SU-DHL-6 (cell line): ENCODE data around the gene OSR1.

Experiments
- H2AFZ ChIP-seq: fragments of 200-600 bp; sonication (generic); 2 replicates; pipeline ENCODE4 v1.6.1; 2014; ENCODE audit warnings: low read depth, mild to moderate bottlenecking, moderate library complexity, mixed read lengths, antibody characterized with exemption, low read length; ENCODE audit not compliant: severe bottlenecking
- H3F3A ChIP-seq: fragments of 200-600 bp; shearing (Covaris generic); 2 replicates; pipeline ENCODE4 v1.6.0; 2016; ENCODE audit warnings: antibody characterized with exemption, mild to moderate bottlenecking; ENCODE audit not compliant: insufficient read depth
- H3K27ac ChIP-seq: fragments of 200-600 bp; sonication (generic); 2 replicates; pipeline ENCODE4 v1.5.1; 2016; ENCODE audit warnings: low read depth, mild to moderate bottlenecking, low read length, moderate library complexity, mixed read lengths
- H3K27me3 ChIP-seq: fragments of 200-600 bp; sonication (generic), shearing (Covaris generic); 2 replicates; pipeline ENCODE4 v1.6.0; 2014; ENCODE audit warnings: mild to moderate bottlenecking, low read length
- H3K36me3 ChIP-seq: fragments of 200-600 bp; sonication (generic); 2 replicates; pipeline ENCODE4 v1.6.1; 2014; ENCODE audit warnings: mild to moderate bottlenecking, low read length, mixed read lengths
- H3K4me2 ChIP-seq: fragments of 300-600, 200-600 bp; shearing (Covaris generic), sonication (generic); 2 replicates; pipeline ENCODE4 v1.6.0; 2014; ENCODE audit warnings: low read length, low read depth, mild to moderate bottlenecking; ENCODE audit not compliant: poor library complexity, severe bottlenecking
- H3K4me3 ChIP-seq: fragments of 200-600 bp; sonication (generic); 2 replicates; pipeline ENCODE4 v1.5.1; 2014; ENCODE audit warnings: antibody characterized with exemption, low read length, mild to moderate bottlenecking, mixed read lengths; ENCODE audit not compliant: insufficient read depth, poor library complexity, severe bottlenecking
- H3K79me2 ChIP-seq: fragments of 200-600 bp; sonication (generic); 2 replicates; pipeline ENCODE4 v1.6.1; 2014; ENCODE audit warnings: mild to moderate bottlenecking, low read length, moderate library complexity; ENCODE audit not compliant: insufficient read depth
- H3K9ac ChIP-seq: fragments of 200-600 bp; sonication (generic); 2 replicates; pipeline ENCODE4 v1.7.0; 2014; ENCODE audit warnings: mild to moderate bottlenecking, low read length
- H3K9me2 ChIP-seq: fragments of 200-600 bp; sonication (generic); replicated peaks from 2 replicates; pipeline ENCODE4 v1.6.1; 2014; ENCODE audit warnings: low read length; ENCODE audit not compliant: insufficient read depth
- H3K9me3 ChIP-seq: fragments of 200-600 bp; sonication (generic); 2 replicates; pipeline ENCODE4 v1.6.1; 2014; ENCODE audit warnings: low read length, mixed read lengths; ENCODE audit not compliant: insufficient read depth
- H4K20me1 ChIP-seq: fragments of 200-600 bp; sonication (generic); 2 replicates; pipeline ENCODE4 v1.6.1; 2014; ENCODE audit warnings: low read depth, mild to moderate bottlenecking, antibody characterized with exemption, low read length, moderate library complexity, mixed read lengths
- EZH2phosphoT487 ChIP-seq: fragments of 200-600 bp; sonication (generic), shearing (Covaris generic); conservative IDR thresholded peaks from 2 replicates; pipeline ENCODE4 v1.6.1; 2018; ENCODE audit warnings: mild to moderate bottlenecking, antibody characterized with exemption, low read length, moderate library complexity, mixed read lengths
- TF ChIP-seq, protein P1 (sequence below): fragments of 200-600 bp; sonication (generic); IDR thresholded peaks from one replicate; pipeline ENCODE4 v1.5.1; 2017; ENCODE audit warnings: antibody characterized with exemption, mild to moderate bottlenecking, low read length, moderate library complexity; ENCODE audit not compliant: insufficient read depth, poor library complexity, severe bottlenecking

OSR1 gene

DNA sequence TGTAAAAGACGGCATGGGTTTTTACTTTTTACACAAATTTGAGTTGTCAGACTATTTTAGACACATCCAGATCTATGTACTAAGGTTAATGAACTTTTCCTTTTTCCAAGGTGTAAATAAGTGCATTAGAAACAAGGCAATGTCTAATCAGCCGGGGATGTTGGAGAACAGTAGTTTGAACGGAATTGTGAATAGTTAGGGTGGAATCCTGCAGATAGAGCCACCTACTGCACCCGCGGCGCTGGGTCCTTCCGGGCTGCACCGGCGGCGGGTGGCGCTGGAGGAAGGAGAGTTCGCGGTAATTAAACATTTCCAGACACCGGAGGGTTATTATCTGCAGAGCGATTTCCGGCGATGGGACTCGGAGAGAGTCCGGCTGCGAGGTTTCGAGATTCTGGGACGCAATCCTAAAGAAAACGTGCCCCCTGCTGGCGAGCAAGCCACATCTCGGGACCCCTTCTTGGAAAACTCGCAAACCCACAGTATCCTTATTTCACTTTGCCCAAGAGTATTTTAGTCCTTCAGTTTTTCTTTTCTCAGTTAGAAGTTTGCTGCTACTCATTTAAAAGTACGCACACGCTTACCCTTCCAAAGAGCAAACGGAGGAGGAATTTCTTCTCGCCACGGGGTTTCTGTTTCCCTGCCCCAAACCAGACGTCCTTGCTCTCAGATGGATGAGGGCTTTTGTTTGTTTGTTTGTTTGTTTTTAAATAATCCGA lies 4.5 kb upstream of the OSR1 start:
- H3K27ac ChIP-seq, result no peak overlapping the region
- no peaks in the 10 kb centered on the region for H3K79me2 ChIP-seq
- TF ChIP-seq EZH2phosphoT487, result no peak
- TF ChIP-seq, protein P1, sequence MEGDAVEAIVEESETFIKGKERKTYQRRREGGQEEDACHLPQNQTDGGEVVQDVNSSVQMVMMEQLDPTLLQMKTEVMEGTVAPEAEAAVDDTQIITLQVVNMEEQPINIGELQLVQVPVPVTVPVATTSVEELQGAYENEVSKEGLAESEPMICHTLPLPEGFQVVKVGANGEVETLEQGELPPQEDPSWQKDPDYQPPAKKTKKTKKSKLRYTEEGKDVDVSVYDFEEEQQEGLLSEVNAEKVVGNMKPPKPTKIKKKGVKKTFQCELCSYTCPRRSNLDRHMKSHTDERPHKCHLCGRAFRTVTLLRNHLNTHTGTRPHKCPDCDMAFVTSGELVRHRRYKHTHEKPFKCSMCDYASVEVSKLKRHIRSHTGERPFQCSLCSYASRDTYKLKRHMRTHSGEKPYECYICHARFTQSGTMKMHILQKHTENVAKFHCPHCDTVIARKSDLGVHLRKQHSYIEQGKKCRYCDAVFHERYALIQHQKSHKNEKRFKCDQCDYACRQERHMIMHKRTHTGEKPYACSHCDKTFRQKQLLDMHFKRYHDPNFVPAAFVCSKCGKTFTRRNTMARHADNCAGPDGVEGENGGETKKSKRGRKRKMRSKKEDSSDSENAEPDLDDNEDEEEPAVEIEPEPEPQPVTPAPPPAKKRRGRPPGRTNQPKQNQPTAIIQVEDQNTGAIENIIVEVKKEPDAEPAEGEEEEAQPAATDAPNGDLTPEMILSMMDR, result peak; percentile 24
- no peaks in the 10 kb centered on the region for H3K27me3 ChIP-seq
- no peaks in the 10 kb centered on the region for H3K9me2 ChIP-seq
- no peak overlapping the region for H3K4me3 ChIP-seq
- H3K4me2 ChIP-seq, result peak overlapping the region; percentile 38
- H2AFZ ChIP-seq, result no peak overlapping the region
- no peaks in the 10 kb centered on the region for H4K20me1 ChIP-seq
- H3K9me3 ChIP-seq, result no peaks in the 10 kb centered on the region
- no peaks in the 10 kb centered on the region for H3F3A ChIP-seq
- no peaks in the 10 kb centered on the region for H3K36me3 ChIP-seq
- no peak overlapping the region for H3K9ac ChIP-seq

DNA sequence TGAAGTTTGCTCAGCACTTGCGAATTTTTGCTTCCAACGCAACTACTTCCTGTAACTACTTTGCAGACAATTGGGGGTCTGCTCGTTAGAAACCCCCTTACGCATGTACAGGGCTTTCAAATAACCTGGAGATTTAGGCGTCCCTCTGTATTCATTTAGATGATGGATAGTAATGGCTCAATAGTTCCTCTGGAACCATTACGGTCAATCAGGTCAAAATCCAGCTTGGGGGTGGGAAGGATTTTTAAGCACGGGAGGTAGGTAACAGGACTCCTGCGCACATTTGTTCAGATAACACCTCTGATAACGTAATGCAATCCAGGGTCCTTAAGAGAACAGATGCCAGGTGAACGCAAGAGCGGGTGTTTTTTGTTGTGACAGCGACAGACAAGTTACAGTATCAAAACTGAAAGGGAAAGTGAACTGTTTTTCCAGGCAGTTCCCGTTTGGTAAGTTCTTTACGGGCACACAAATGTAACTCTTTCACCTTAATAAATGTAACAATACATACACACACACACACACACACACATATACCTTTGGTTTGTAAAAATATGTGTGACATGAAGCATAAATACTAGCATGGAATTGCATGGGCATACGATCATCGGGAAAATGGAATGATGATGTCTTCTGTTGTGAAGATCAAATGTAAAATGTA lies 3.8 kb upstream of the OSR1 start:
- TF ChIP-seq, protein P1, result no peak
- no peak for TF ChIP-seq EZH2phosphoT487
- Histone ChIP-seq H4K20me1 (no peaks in the 10 kb centered on the region), H3K36me3 (no peaks in the 10 kb centered on the region), H3K27me3 (no peaks in the 10 kb centered on the region), H3K79me2 (no peaks in the 10 kb centered on the region), H3K9ac (no peak overlapping the region), H3K27ac (no peak overlapping the region), H3K4me3 (no peak overlapping the region), H3F3A (no peaks in the 10 kb centered on the region), H3K9me2 (no peaks in the 10 kb centered on the region), H2AFZ (no peak overlapping the region), H3K9me3 (no peaks in the 10 kb centered on the region), H3K4me2 (peak overlapping the region; percentile 38)

DNA sequence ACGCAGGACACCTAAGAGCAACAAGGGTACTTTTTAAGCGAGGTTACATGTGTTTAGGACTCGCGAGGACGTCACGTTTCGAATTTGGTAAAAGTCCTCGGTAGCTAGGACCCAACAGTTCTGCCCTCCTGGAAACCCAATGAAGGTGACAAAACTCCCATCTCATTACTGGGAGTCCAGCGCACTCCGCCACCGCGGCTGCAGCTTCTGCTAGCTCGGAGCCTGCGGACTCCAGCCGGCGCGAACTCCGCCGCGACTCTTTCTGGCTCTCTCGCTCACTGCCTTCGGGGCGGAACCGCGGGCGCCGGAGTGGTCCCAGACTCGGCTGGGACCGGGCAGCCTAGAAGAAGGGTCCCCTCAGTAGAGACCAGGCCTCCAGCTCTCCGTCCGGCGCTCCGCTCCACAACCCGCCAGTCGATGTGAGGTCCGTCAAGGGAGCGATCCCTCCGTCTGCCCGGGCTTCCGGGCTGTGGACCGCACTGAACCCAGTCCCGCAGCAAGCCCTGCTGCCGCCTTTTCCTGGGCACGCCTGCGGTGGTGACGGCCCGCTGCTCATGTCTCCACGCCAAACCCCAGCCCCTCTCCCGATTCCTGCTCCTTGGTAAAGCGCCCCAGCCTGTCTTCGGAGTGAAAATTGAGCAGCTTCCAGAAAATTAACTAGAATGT lies 3.0 kb upstream of the OSR1 start:
- Histone ChIP-seq H3F3A (no peaks in the 10 kb centered on the region), H3K79me2 (no peaks in the 10 kb centered on the region), H3K9me3 (no peaks in the 10 kb centered on the region), H3K27me3 (no peaks in the 10 kb centered on the region), H3K27ac (no peak overlapping the region), H3K4me2 (no peak overlapping the region), H3K36me3 (no peaks in the 10 kb centered on the region), H3K4me3 (no peak overlapping the region), H3K9ac (no peak overlapping the region), H2AFZ (no peak overlapping the region), H4K20me1 (no peaks in the 10 kb centered on the region), H3K9me2 (no peaks in the 10 kb centered on the region)
- TF ChIP-seq EZH2phosphoT487, result no peak
- TF ChIP-seq, protein P1, result no peak
